Central memory CD8-positive, alpha-beta T cell (primary cell): ENCODE data around the gene HNRNPC.

Experiments
- ATAC-seq: fragments of 150-1000 bp; cut with Tn5 transposase; replicated peaks from 2 replicates; pipeline ENCODE4 v1.10.0; 2022; ENCODE audit warnings: mild to moderate bottlenecking, moderate FRiP score, moderate number of reproducible peaks; ENCODE audit not compliant: poor library complexity, severe bottlenecking; ENCODE audit errors: extremely low read depth
- DNase-seq, 2 donors: peaks; one replicate each; pipeline ENCODE4 v3.0.0; 2021; ENCODE audit warnings: low spot score in 2 of 2
- H3K27ac Mint-ChIP-seq: one replicate; pipeline ENCODE4 v1.8.0; 2022; ENCODE audit warnings: low read depth, mild to moderate bottlenecking, moderate library complexity, mixed read lengths
- H3K27me3 Mint-ChIP-seq: one replicate; pipeline ENCODE4 v1.8.0; 2022; ENCODE audit warnings: mixed read lengths
- H3K36me3 Mint-ChIP-seq: one replicate; pipeline ENCODE4 v1.8.0; 2022; ENCODE audit warnings: mild to moderate bottlenecking, moderate library complexity, mixed read lengths; ENCODE audit not compliant: insufficient read depth
- H3K4me1 Mint-ChIP-seq: one replicate; pipeline ENCODE4 v1.8.0; 2022; ENCODE audit warnings: mixed read lengths
- H3K4me3 Mint-ChIP-seq: one replicate; pipeline ENCODE4 v1.8.0; 2022; ENCODE audit warnings: mild to moderate bottlenecking, moderate library complexity, mixed read lengths
- H3K9me3 Mint-ChIP-seq: one replicate; pipeline ENCODE4 v1.8.0; 2022; ENCODE audit warnings: mixed read lengths

The HNRNPC gene

DNA sequence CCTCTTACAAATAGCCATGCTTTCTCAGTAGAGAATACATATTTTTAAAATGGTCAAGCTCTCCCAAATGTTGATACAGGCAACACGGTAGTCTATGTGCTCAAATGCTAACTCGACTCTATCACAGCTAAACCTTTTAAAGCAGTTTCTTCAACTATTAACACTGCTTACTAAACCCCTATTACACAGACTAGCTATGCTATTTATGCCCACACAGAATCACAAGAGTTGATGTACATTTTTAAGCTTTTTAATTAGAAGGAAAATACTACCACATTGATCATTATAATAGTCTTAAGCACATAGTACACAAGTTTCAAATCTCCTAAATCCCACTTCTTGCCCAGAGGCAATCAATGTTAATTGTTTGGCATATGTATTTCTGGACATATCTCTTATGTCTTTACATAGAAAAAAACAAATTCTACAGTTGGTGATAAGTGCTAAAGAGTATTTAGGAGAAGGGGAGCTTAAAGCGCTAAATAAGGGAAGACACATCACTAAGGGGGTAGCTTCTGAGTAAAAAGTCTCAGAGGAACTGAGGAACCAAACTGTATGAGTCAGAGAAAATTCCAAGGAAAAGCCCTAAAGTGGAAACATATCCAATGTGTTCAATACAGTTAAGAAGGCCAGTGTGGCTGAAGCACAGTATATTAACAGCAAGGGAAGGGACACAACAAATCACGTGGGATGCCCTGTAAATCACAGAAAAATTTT, 13.7 kb downstream of the HNRNPC start:
- Mint-ChIP-seq H3K9me3 (no peaks in the 10 kb centered on the region), H3K27ac (peak overlapping the region; percentile 85), H3K4me1 (peaks cover 58% of the 10 kb centered on the region), H3K27me3 (no peaks in the 10 kb centered on the region), H3K36me3 (peaks cover 91% of the 10 kb centered on the region), H3K4me3 (peak overlapping the region; percentile 76)
- ATAC-seq (no peak), DNase-seq (no peak)

DNA sequence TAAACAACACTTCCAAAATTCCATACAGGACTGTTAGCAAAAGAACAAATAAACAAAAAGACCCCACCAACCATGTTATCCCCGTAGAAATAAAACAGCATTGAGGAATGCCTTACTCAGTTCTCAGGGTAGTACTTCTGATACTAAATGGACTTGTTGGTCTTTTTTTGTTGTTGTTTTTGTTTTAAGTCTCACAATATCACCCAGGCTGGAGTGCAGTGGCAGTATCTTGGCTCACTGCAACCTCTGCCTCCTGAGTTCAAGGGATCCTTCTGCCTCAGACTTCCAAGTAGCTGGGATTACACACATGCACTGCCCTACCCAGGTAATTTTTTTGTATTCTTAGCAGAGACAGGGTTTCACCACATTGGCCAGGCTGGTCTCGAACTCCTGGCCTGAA, 17.1 kb downstream of the HNRNPC start:
- peaks cover 47% of the 10 kb centered on the region for H3K4me1 Mint-ChIP-seq
- peak overlapping the region; percentile 78 for H3K27ac Mint-ChIP-seq
- peaks cover 90% of the 10 kb centered on the region for H3K36me3 Mint-ChIP-seq
- DNase-seq (no peak), ATAC-seq (no peak)
- no peak overlapping the region for H3K4me3 Mint-ChIP-seq
- no peaks in the 10 kb centered on the region for H3K9me3 Mint-ChIP-seq
- no peaks in the 10 kb centered on the region for H3K27me3 Mint-ChIP-seq

DNA sequence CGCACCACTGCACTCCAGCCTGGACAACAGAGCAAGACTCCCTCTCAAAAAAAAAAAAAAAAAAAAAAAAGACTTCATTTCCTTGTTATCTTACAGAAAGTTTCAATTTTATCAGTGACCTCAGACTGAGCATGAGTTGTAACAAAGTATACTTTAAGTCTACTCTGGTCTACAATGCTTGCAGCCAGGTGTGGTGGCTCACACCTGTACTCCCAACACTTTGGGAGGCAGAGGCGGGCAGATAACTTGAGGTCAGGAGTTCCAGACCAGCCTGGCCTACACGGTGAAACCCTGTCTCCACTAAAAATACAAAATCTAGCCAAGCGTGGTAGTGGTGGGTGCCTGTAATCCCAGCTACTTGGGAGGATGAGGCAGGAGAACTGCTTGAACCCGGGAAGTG, 18.0 kb downstream of the HNRNPC start:
- ATAC-seq = no peak
- no peak for DNase-seq
- Mint-ChIP-seq H3K36me3 (peaks cover 89% of the 10 kb centered on the region), H3K27ac (peak overlapping the region; percentile 78), H3K9me3 (no peaks in the 10 kb centered on the region), H3K27me3 (no peaks in the 10 kb centered on the region), H3K4me1 (peaks cover 50% of the 10 kb centered on the region), H3K4me3 (peak overlapping the region; percentile 18)

DNA sequence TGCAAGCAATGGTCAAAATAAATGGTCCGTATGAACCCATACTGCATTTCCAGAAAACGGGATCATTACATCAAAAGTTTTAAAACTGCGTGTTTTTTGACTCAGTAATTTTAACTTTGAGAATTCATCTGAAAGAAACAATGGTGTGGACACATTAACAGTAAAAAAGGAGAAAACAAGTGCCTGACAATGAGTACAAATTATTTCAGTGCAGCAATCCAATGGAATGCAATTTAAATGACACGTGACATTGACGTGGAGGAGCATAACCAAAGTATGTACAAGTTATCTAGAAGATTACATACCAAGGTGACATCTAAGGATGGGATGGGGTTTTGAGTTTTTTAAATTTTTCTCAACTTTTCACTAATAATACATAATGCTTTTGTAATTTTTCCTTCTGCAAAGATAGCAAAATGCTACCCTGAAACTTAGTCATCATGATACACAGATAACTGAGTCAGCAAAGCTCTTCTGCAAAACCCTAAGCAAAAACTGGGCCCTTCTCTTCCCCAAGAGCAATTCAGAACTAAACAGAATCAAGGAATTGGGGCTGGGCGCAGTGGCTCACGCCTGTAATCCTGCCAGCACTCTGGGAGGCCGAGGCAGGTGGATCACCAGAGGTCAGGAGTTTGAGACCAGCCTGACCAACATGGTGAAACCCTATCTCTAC, 20.4 kb downstream of the HNRNPC start:
- ATAC-seq (no peak), DNase-seq (no peak)
- Mint-ChIP-seq H3K36me3 (peaks cover 87% of the 10 kb centered on the region), H3K9me3 (no peaks in the 10 kb centered on the region), H3K4me3 (no peak overlapping the region), H3K27me3 (no peaks in the 10 kb centered on the region), H3K27ac (no peak overlapping the region), H3K4me1 (peaks cover 48% of the 10 kb centered on the region)

DNA sequence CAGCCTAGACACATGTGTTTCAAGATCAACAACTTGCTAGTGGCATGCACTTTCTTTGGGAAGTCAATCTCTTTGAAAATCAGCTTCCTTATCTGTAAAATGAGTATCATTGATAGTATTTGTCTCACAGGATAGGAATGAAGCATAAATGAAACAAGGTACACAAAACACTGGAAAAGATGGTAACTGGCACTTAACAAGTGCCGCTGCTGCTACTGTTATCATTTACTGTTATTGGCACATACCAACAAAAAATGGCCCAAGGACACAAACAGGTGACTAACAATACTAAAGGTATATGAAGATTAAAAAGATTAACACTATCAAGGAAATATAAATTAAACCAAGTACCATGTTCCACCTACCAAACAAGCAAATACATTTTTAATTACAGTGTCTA, 20.9 kb downstream of the HNRNPC start:
- H3K4me1 Mint-ChIP-seq = peaks cover 49% of the 10 kb centered on the region
- peaks cover 83% of the 10 kb centered on the region for H3K36me3 Mint-ChIP-seq
- H3K9me3 Mint-ChIP-seq = no peaks in the 10 kb centered on the region
- ATAC-seq (no peak), DNase-seq (no peak)
- H3K4me3 Mint-ChIP-seq = no peak overlapping the region
- H3K27me3 Mint-ChIP-seq = no peaks in the 10 kb centered on the region
- H3K27ac Mint-ChIP-seq = no peak overlapping the region

DNA sequence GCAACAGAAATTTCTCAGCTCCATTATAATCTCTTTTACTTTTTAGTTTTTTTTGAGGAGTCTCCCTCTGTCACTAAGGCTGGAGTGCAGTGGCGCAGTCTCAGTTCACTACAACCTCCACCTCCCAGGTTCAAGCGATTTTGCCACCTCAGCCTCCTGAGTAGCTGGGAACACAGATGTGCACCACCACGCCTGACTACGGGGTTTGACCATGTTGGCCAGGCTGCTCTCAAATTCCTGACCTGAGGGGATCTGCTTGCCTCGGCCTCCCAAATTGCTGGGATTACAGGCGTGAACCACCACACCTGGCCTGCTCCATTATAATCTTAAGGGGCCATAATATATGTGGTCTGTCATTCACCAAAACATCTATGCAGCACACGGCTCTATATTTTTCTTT, 23.4 kb downstream of the HNRNPC start:
- Mint-ChIP-seq H3K4me1 (peaks cover 65% of the 10 kb centered on the region), H3K27me3 (no peaks in the 10 kb centered on the region), H3K27ac (no peak overlapping the region), H3K9me3 (no peaks in the 10 kb centered on the region), H3K4me3 (no peak overlapping the region), H3K36me3 (peaks cover 78% of the 10 kb centered on the region)
- ATAC-seq (no peak), DNase-seq (no peak)

DNA sequence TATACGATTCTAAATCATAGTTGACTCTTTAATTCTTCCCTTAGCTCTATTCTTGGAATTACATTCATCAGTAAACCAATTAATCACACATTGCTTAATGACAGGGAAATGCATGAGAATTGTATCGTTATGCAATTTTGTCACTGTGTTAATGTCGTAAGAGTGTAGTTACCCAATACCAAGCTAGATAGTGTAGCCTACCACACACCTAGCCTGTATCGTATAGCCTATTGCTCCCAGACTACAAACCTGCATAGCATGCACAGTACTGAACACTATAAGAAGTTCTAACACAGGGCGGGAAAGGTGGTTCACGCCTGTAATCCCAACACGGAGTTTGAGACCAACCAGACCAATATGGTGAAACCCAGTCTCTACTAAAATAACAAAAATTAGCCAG, 24.7 kb downstream of the HNRNPC start:
- H3K27ac Mint-ChIP-seq = peak overlapping the region; percentile 74
- peaks cover 63% of the 10 kb centered on the region for H3K4me1 Mint-ChIP-seq
- no peak for ATAC-seq
- H3K9me3 Mint-ChIP-seq = no peaks in the 10 kb centered on the region
- peaks cover 70% of the 10 kb centered on the region for H3K36me3 Mint-ChIP-seq
- no peaks in the 10 kb centered on the region for H3K27me3 Mint-ChIP-seq
- no peak overlapping the region for H3K4me3 Mint-ChIP-seq
- DNase-seq = no peak

DNA sequence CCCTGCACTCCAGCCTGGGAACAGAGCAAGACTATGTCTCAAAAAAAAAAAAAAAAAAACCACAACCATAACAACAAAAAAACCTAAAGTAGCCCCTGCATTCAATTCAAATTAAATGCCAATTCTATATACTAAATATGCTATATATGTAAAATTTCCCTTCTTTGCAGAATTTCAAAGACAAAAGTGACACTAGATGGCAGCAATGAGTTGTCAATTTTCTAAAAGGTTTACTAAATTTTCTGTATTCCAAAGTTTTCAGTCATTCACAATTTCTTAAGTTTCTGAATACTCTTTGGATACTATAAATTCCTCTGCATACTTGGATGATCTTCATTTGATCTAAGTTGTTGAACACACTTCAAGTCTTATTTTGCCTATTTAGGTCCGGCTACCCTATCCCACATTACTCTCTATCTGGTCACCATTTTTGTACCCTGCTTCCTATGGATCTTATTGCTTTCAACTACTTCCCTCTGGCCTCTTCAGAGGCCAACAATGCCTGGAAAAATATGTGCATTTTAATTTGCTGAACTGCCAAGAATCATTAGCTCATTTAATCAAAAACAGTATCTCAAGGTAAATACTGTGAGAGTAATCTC, 27.9 kb downstream of the HNRNPC start:
- H3K27me3 Mint-ChIP-seq = no peaks in the 10 kb centered on the region
- peaks cover 67% of the 10 kb centered on the region for H3K4me1 Mint-ChIP-seq
- H3K4me3 Mint-ChIP-seq = no peak overlapping the region
- no peak for ATAC-seq
- H3K36me3 Mint-ChIP-seq = peaks cover 64% of the 10 kb centered on the region
- H3K9me3 Mint-ChIP-seq = no peaks in the 10 kb centered on the region
- peak overlapping the region; percentile 61 for H3K27ac Mint-ChIP-seq
- no peak for DNase-seq

DNA sequence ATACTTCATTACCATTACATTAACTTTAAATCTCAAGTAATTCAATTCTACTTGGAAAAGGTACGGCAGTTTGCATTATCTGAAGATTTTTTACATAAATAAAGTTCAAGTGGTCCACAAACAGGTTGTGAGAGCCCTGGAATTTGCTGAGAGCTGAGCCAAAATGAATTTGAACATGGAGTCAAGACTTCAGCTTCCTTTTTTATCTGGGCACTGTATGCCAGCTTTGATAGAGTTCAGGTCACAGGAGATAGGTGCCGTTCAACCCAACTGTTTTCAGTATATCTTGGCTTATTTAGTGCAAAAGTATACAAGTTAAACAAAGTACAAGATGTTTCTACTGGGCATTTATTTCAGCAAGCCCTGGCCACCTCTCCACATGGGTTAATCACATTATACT, 28.8 kb downstream of the HNRNPC start:
- Mint-ChIP-seq H3K4me3 (peak overlapping the region; percentile 6), H3K36me3 (peaks cover 63% of the 10 kb centered on the region), H3K9me3 (no peaks in the 10 kb centered on the region), H3K27ac (peak overlapping the region; percentile 61), H3K27me3 (no peaks in the 10 kb centered on the region), H3K4me1 (peaks cover 70% of the 10 kb centered on the region)
- DNase-seq (no peak), ATAC-seq (no peak)

DNA sequence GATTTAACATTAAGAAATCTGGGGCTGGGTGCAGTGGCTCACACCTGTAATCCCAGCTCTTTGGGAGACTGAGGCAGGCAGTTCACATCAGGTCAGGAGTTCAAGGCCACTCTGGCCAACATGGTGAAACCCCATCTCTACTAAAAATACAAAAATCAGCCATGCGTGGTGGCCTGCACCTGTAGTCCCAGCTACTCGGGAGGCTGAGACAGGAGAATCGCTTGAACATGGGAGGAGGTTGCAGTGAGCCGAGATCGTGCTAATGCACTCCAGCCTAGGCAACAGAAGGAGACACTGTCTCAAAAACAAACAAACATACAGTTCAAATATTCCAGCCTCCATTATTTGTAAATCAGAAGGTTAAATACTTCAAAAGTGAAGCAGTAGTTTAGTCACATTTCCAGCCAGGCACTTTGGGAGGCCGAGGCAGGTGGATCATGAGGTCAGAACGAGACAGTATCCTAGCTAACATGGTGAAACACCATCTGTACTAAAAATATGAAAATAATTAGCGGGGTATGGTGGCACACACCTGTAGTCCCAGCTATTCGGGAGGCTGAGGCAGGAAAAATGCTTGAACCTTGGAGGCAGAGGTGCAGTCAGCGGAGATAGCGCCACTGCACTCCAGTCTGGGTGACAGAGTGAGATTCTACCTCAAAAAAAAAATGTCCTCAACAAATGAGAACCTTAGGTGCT, 30.3 kb downstream of the HNRNPC start:
- ATAC-seq (no peak), DNase-seq (no peak)
- Mint-ChIP-seq H3K4me1 (peaks cover 77% of the 10 kb centered on the region), H3K36me3 (peaks cover 62% of the 10 kb centered on the region), H3K4me3 (no peak overlapping the region), H3K27ac (no peak overlapping the region), H3K27me3 (no peaks in the 10 kb centered on the region), H3K9me3 (no peaks in the 10 kb centered on the region)

DNA sequence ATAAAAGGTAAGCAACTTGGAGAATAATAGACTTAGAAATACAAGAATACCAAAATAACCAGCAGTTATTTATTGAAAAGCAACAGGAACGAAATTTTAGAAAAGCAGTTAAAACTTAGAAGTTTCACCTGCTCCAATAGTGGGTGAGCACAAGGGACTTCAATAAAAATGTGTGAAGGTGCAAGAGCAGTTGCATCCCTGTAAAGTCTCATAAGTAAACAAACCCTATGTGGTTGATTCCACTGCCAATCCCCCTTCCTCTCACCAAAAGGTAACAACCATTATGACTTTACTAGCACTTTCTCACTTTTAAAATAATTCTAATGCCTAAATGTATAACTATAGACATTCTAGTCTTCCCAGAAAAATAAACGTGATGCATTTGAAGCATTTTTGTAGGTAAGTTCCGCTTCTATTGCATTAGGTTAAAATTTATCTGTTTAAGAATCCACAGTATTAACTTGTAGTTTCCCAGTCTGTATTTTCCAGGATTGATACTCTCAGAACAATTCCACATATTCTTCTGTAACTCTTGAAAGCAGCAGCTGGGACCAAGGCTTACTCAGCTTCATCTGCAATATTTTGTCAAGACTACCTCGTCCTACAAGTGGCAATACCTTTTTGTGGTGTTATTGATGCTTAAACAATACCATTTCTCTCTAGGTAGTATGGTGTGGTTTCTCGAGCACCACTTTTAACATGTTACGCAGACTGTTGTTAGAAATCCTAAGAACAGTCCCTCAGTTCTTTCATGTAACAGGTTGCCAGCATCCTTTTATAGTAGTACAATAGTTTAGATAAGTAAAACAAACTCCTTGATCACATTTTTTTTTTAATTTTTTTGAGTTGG, 32.1 kb downstream of the HNRNPC start:
- ATAC-seq (no peak), DNase-seq (no peak)
- Mint-ChIP-seq H3K36me3 (peaks cover 67% of the 10 kb centered on the region), H3K27me3 (no peaks in the 10 kb centered on the region), H3K27ac (peak overlapping the region; percentile 44), H3K4me3 (peak overlapping the region; percentile 16), H3K4me1 (peaks cover 74% of the 10 kb centered on the region), H3K9me3 (no peaks in the 10 kb centered on the region)

DNA sequence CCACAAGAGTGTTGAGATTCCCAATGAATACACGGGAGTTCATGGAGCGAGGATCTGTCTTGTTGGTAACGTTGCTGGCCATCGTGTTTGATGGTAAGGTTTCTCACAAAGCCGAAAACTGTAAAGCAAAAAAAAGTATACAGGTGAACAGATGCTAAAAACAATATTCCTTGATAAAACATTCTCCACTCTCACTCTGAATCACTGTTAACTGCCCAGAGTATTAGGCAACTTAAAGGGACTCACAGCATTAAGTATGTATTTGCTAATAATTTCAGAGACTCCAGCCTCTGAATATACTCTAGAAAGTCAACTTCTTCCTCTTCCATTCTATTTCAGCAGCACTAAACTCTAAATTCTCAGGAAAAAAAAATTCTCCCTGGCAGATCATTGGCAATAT, 35.1 kb downstream of the HNRNPC start:
- Mint-ChIP-seq H3K36me3 (peaks cover 79% of the 10 kb centered on the region), H3K27ac (peak overlapping the region; percentile 86), H3K27me3 (no peaks in the 10 kb centered on the region), H3K4me3 (peak overlapping the region; percentile 47), H3K4me1 (peaks cover 89% of the 10 kb centered on the region), H3K9me3 (no peaks in the 10 kb centered on the region)
- ATAC-seq = no peak
- no peak for DNase-seq
